ENCODE measurements around the gene SLC12A4.

GRCh38 chr16:67924140-67924906, 44.1 kb downstream of the SLC12A4 start:
- TF ChIP-seq CTCF (IDR thresholded peaks at IDR 0.05) = no peak
- no peak for TF ChIP-seq POLR2A (IDR thresholded peaks at IDR 0.05)

All from right lobe of liver (tissue), 4 donors.